Liver (tissue), 3 donors: Measurements from ENCODE around the gene ZNF654.

Source experiments
- CTCF ChIP-seq: fragments of 150-350 bp; IDR thresholded peaks from 2 replicates; pipeline ENCODE4 v1.5.1; 2017; ENCODE audit warnings: improper control_type of control experiment, low read depth, low read length; ENCODE audit not compliant: missing input control
- EGR1 ChIP-seq, 2 donors: IDR thresholded peaks; 2 replicates each; pipeline ENCODE4 v1.6.1; 2016 to 2018; ENCODE audit warnings: antibody characterized with exemption in 2 of 2, low read depth in 2 of 2
- FOXA1 ChIP-seq: IDR thresholded peaks from 2 replicates; pipeline ENCODE4 v1.6.1; 2016; ENCODE audit warnings: antibody characterized with exemption
- GABPA ChIP-seq, 2 donors: IDR thresholded peaks in 1 of 2; conservative IDR thresholded peaks in 1 of 2; 2 replicates each; pipeline ENCODE4 v1.6.1; 2016; ENCODE audit warnings: antibody characterized with exemption in 2 of 2, mild to moderate bottlenecking in 1 of 2, moderate library complexity in 1 of 2
- HNF4A ChIP-seq, 2 donors: conservative IDR thresholded peaks; 2 replicates each; pipeline ENCODE4 v1.6.1; 2016; ENCODE audit warnings: antibody characterized with exemption in 2 of 2, mild to moderate bottlenecking in 2 of 2
- JUND ChIP-seq, 2 donors: IDR thresholded peaks; 2 replicates each; pipeline ENCODE4 v1.6.1; 2016; ENCODE audit warnings: antibody characterized with exemption in 2 of 2
- MAX ChIP-seq: IDR thresholded peaks from 2 replicates; pipeline ENCODE4 v1.6.1; 2016; ENCODE audit warnings: antibody characterized with exemption
- NR2F2 ChIP-seq: IDR thresholded peaks from 2 replicates; pipeline ENCODE4 v1.6.1; 2016; ENCODE audit warnings: antibody characterized with exemption
- REST ChIP-seq: IDR thresholded peaks from 2 replicates; pipeline ENCODE4 v1.6.1; 2016; ENCODE audit warnings: antibody characterized with exemption, mild to moderate bottlenecking
- RXRA ChIP-seq, 2 donors: IDR thresholded peaks; 2 replicates each; pipeline ENCODE4 v1.6.1; 2017 to 2018; ENCODE audit warnings: antibody characterized with exemption in 2 of 2, mild to moderate bottlenecking in 1 of 2
- SP1 ChIP-seq: IDR thresholded peaks from 2 replicates; pipeline ENCODE4 v1.6.1; 2018; ENCODE audit warnings: antibody characterized with exemption, mild to moderate bottlenecking
- TAF1 ChIP-seq: conservative IDR thresholded peaks from 2 replicates; pipeline ENCODE4 v1.6.1; 2016; ENCODE audit warnings: antibody characterized with exemption, mild to moderate bottlenecking
- YY1 ChIP-seq: IDR thresholded peaks from 2 replicates; pipeline ENCODE4 v1.6.1; 2016; ENCODE audit warnings: antibody characterized with exemption, mild to moderate bottlenecking
- TF ChIP-seq, protein P1 (sequence below): IDR thresholded peaks from 2 replicates; pipeline ENCODE4 v1.6.1; 2016; ENCODE audit warnings: antibody characterized with exemption
- donor health status: healthy.
- donor health status: healthy.

DNA sequence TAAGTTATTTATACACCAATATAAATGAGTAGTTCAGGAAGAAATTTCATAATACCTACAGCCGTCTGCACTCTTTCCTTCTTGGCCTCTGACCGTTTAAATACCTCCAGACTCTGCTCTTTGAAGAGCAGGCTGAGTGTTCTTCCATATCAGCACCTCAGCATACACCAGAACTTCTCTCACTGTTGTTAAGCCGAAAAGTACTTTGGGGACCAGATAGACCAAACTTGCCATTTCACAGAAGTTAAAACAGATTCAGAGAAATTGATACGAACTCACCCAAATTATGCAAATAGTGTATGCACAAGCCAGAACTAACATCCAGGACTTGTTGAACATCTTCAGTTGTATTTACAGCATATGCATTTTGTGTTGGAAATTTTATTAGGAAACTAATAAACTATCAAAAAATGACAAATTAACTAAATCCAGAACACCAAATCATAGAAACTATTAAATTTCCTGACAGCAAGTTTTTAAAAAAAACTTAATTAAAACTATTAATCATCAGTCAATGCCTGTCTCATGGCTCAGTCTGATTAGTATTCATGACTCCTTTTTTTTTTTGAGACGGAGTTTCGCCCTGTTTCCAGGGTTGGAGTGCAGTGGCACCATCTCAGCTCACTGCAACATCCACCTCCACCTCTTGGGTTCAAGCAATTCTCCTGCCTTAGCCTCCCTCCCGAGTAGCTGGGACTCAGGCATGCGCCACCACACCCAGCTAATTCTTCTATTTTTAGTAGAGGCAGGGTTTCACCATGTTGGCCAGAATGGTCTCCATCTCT lies 24.4 kb upstream of the ZNF654 start:
- TF ChIP-seq CTCF: no peak
- TF ChIP-seq GABPA (IDR thresholded peaks at IDR 0.05 in 1 of 2, conservative IDR thresholded peaks at IDR 0.05 in 1 of 2): no peak
- no peak for TF ChIP-seq MAX
- TF ChIP-seq TAF1: no peak
- no peak for TF ChIP-seq YY1
- no peak for TF ChIP-seq SP1
- no peak for TF ChIP-seq RXRA (IDR thresholded peaks at IDR 0.05)
- TF ChIP-seq REST: no peak
- TF ChIP-seq, protein P1, sequence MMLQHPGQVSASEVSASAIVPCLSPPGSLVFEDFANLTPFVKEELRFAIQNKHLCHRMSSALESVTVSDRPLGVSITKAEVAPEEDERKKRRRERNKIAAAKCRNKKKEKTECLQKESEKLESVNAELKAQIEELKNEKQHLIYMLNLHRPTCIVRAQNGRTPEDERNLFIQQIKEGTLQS: no peak
- no peak for TF ChIP-seq EGR1 (IDR thresholded peaks at IDR 0.05; ENCODE audit: low read depth in 2 of 2)
- TF ChIP-seq JUND (IDR thresholded peaks at IDR 0.05): no peak
- no peak for TF ChIP-seq FOXA1
- no peak for TF ChIP-seq HNF4A (conservative IDR thresholded peaks at IDR 0.05)
- no peak for TF ChIP-seq NR2F2
